B cell (primary cell): Measurements from ENCODE around the gene SMCO2. TPM values are rescaled to one million over a fixed set of nuclear protein-coding genes. Genes with fewer than 3 reads are reported as not detected.
A peak's percentile ranks its signal among the peaks of the same experiment; 100 is the strongest.

Source experiments
- ATAC-seq: fragments of 200-7000 bp; cut with Tn5 transposase; one replicate; pipeline ENCODE4 v1.10.0; 2021; ENCODE audit warnings: low read depth, mild to moderate bottlenecking, moderate number of reproducible peaks, moderate library complexity
- CTCF ChIA-PET: fragments of 350-600 bp; sonication (Branson Sonifier 250); formaldehyde crosslinking; loops from one replicate; lab custom pipeline; 2021; ENCODE audit warnings: antibody characterized with exemption, inconsistent platforms; lab: Charles Lee
- POLR2A ChIA-PET: fragments of 350-600 bp; sonication (Branson Sonifier 250); formaldehyde crosslinking; loops from one replicate; lab custom pipeline; 2021; ENCODE audit warnings: antibody characterized with exemption; lab: Charles Lee
- DNase-seq: peaks from one replicate; pipeline ENCODE4 v3.0.0; 2013
- H2AFZ ChIP-seq: 2 replicates; pipeline ENCODE4 v1.6.1; 2012; ENCODE audit warnings: mild to moderate bottlenecking, low read depth, low read length; ENCODE audit not compliant: insufficient read depth, poor library complexity, severe bottlenecking
- H3K27ac ChIP-seq, 2 donors: 1 replicate in 1 of 2; 2 replicates in 1 of 2; pipeline ENCODE4 v1.5.1; 2012 to 2013; ENCODE audit warnings: low read length in 2 of 2, mild to moderate bottlenecking in 2 of 2, moderate library complexity in 1 of 2
- H3K27me3 ChIP-seq, 4 experiments: fragments of 200-600 bp in 1 of 4; sonication (generic) in 1 of 4; replicated peaks in 1 of 4; 1 replicate in 2 of 4; 2 replicates in 2 of 4; pipeline versions ENCODE4 v1.6.1 to v1.7.0; 2013 to 2016; ENCODE audit warnings: low read length in 3 of 4, mild to moderate bottlenecking in 2 of 4, mixed read lengths in 1 of 4, moderate library complexity in 1 of 4; ENCODE audit not compliant: insufficient read depth in 4 of 4, control insufficient read depth in 3 of 4; ENCODE audit errors: control extremely low read depth in 1 of 4
- H3K36me3 ChIP-seq, 2 experiments: replicated peaks in 1 of 2; 1 replicate in 1 of 2; 2 replicates in 1 of 2; pipeline versions ENCODE4 v1.6.1 to v1.7.1; 2013; ENCODE audit warnings: low read length in 1 of 2; ENCODE audit not compliant: insufficient read depth in 2 of 2, control insufficient read depth in 1 of 2; ENCODE audit errors: control extremely low read depth in 1 of 2, extremely low read depth in 1 of 2
- H3K4me1 ChIP-seq, 2 donors: fragments of 200-600 bp in 1 of 2; sonication (generic) in 1 of 2; 1 replicate in 1 of 2; 2 replicates in 1 of 2; pipeline versions ENCODE4 v1.5.1 to v1.6.1; 2013 to 2017; ENCODE audit warnings: low read length in 2 of 2; ENCODE audit not compliant: control insufficient read depth in 2 of 2, insufficient read depth in 2 of 2
- H3K4me2 ChIP-seq: replicated peaks from 2 replicates; pipeline ENCODE3; 2012; ENCODE audit warnings: mild to moderate bottlenecking, low read depth, low read length; ENCODE audit not compliant: poor library complexity, severe bottlenecking
- H3K4me3 ChIP-seq, 5 experiments: fragments of 200-600 bp in 1 of 5; sonication (generic) in 1 of 5; 1 replicate in 3 of 5; 2 replicates in 2 of 5; pipeline versions ENCODE4 v1.5.1 to v1.7.0; 2011 to 2016; ENCODE audit warnings: low read length in 4 of 5, mild to moderate bottlenecking in 4 of 5, low read depth in 2 of 5, control low read depth in 1 of 5, moderate library complexity in 1 of 5; ENCODE audit not compliant: insufficient read depth in 1 of 5; ENCODE audit errors: control extremely low read depth in 1 of 5, extremely low read depth in 1 of 5
- H3K79me2 ChIP-seq: fragments of 200-600 bp; sonication (generic); one replicate; pipeline ENCODE4 v1.6.0; 2016; ENCODE audit warnings: low read length; ENCODE audit not compliant: control insufficient read depth, insufficient read depth
- H3K9ac ChIP-seq: fragments of 200-600 bp; sonication (generic); 2 replicates; pipeline ENCODE4 v1.6.1; 2017; ENCODE audit warnings: mild to moderate bottlenecking, low read length, moderate library complexity
- H3K9me3 ChIP-seq, 3 donors: one replicate each; pipeline versions ENCODE4 v1.6.1 to v1.7.1; 2013; ENCODE audit warnings: low read length in 2 of 3; ENCODE audit not compliant: control insufficient read depth in 2 of 3, insufficient read depth in 1 of 3; ENCODE audit errors: control extremely low read depth in 1 of 3
- H4K20me1 ChIP-seq: 2 replicates; pipeline ENCODE4 v1.6.0; 2012; ENCODE audit warnings: mild to moderate bottlenecking, low read length; ENCODE audit not compliant: insufficient read depth, control insufficient read depth, poor library complexity, severe bottlenecking
- H3K27ac Mint-ChIP-seq: one replicate; pipeline ENCODE4 v1.8.0; 2021; ENCODE audit warnings: mixed read lengths
- H3K27me3 Mint-ChIP-seq: one replicate; pipeline ENCODE4 v1.8.0; 2021; ENCODE audit warnings: mixed read lengths
- H3K4me1 Mint-ChIP-seq: one replicate; pipeline ENCODE4 v1.8.0; 2021; ENCODE audit warnings: mixed read lengths
- H3K4me3 Mint-ChIP-seq: one replicate; pipeline ENCODE4 v1.8.0; 2021; ENCODE audit warnings: mixed read lengths
- H3K9me3 Mint-ChIP-seq: one replicate; pipeline ENCODE4 v1.8.0; 2022; ENCODE audit warnings: mixed read lengths; ENCODE audit not compliant: insufficient read depth
- CTCF ChIP-seq: fragments of 200-600 bp; IDR thresholded peaks from one replicate; pipeline ENCODE4 v1.8.0; 2022; ENCODE audit warnings: antibody characterized with exemption, mild to moderate bottlenecking
- EZH2 ChIP-seq: IDR thresholded peaks from 2 replicates; pipeline ENCODE4 v1.6.1; 2012; ENCODE audit warnings: borderline replicate concordance, low read depth, mild to moderate bottlenecking, moderate library complexity, low read length; ENCODE audit not compliant: insufficient read depth, poor library complexity, severe bottlenecking
- WGBS: methylation state at CpG from one replicate; pipeline ENCODE4 v1.1.5; 2013; ENCODE audit warnings: missing lambda C conversion rate; ENCODE audit not compliant: insufficient coverage; 5-methylcytosine and 5-hydroxymethylcytosine counted together
- intact Hi-C: fragments of 100-400 bp; cut with micrococcal nuclease; formaldehyde crosslinking; loops from one replicate; pipeline ENCODE4 v1.10.0; 2022
- polyA plus RNA-seq: library from polyadenylated mRNA; depleted of rRNA; stranded (reverse); fragments of >200 nt; gene quantifications from 2 replicates; pipeline ENCODE4 v1.2.3, GENCODE V29; 2012
- total RNA-seq, 2 donors: library from RNA; stranded (reverse); fragments of 120-200 nt in 1 of 2; gene quantifications; 1 replicate in 1 of 2; 2 replicates in 1 of 2; pipeline versions ENCODE4 v1.2.3 to v1.2.4, GENCODE V29; 2013 to 2022

The SMCO2 gene
- total and polyA plus RNA-seq, 2 donors (not counting 1 experiment from before 2014, with no cell fraction given), result 0.15 TPM; not detected in 1

GRCh38 chr12:27549801-27550652 lies 103.5 kb downstream of the SMCO2 start:
- Mint-ChIP-seq H3K9me3 (no peaks in the 10 kb centered on the region), H3K4me3 (no peak overlapping the region), H3K4me1 (peaks cover 36% of the 10 kb centered on the region), H3K27me3 (peaks cover 7% of the 10 kb centered on the region), H3K27ac (no peak overlapping the region)
- DNase-seq, result no peak
- ChIA-PET CTCF (no interaction called here), POLR2A (no interaction called here)
- peak overlapping the region; percentile 25 for H3K4me2 ChIP-seq
- H3K36me3 ChIP-seq, result no peaks in the 10 kb centered on the region
- H4K20me1 ChIP-seq, result no peaks in the 10 kb centered on the region
- no peaks in the 10 kb centered on the region for H3K27me3 ChIP-seq
- peaks cover 10% of the 10 kb centered on the region for H3K79me2 ChIP-seq
- TF ChIP-seq EZH2, result no peak
- no peak for TF ChIP-seq CTCF
- no peak overlapping the region for H2AFZ ChIP-seq
- no peak for ATAC-seq
- intact Hi-C loops, result no loop called here
- peaks cover 11 to 20% of the 10 kb centered on the region in 2 donors for H3K4me1 ChIP-seq
- no peak overlapping the region for H3K9ac ChIP-seq
- H3K9me3 ChIP-seq, result no peaks in the 10 kb centered on the region
- no peak overlapping the region for H3K4me3 ChIP-seq
- H3K27ac ChIP-seq, result no peak overlapping the region
- 16% methylated on average over 8 of the region's 12 CpGs for WGBS

GRCh38 chr12:27550653-27550975 lies 104.1 kb downstream of the SMCO2 start:
- Histone ChIP-seq H2AFZ (no peak overlapping the region), H3K4me3 (no peak overlapping the region), H3K9me3 (no peaks in the 10 kb centered on the region), H3K9ac (no peak overlapping the region), H3K4me2 (no peak overlapping the region), H4K20me1 (no peaks in the 10 kb centered on the region), H3K27me3 (no peaks in the 10 kb centered on the region), H3K79me2 (peaks cover 5% of the 10 kb centered on the region), H3K27ac (no peak overlapping the region), H3K36me3 (no peaks in the 10 kb centered on the region), H3K4me1 (peaks cover 13 to 25% of the 10 kb centered on the region in 2 donors)
- Mint-ChIP-seq H3K4me3 (no peak overlapping the region), H3K9me3 (no peaks in the 10 kb centered on the region), H3K27ac (no peak overlapping the region), H3K27me3 (peaks cover 7% of the 10 kb centered on the region), H3K4me1 (peaks cover 40% of the 10 kb centered on the region)
- no CpG with 5 or more reads among the region's 4 CpGs for WGBS
- intact Hi-C loops, result no loop called here
- no peak for TF ChIP-seq CTCF
- DNase-seq (no peak), ATAC-seq (no peak)
- POLR2A ChIA-PET, result no interaction called here
- CTCF ChIA-PET, result no interaction called here
